BLaER1 (cell line): Measurements from ENCODE around the gene LAMC2.

Experiments
- H3K27ac ChIP-seq: shearing (Covaris generic); formaldehyde crosslinking; 2 replicates; pipeline ENCODE4 v1.8.1; 2022
- H3K27me3 ChIP-seq: shearing (Covaris generic); formaldehyde crosslinking; 2 replicates; pipeline ENCODE4 v1.8.1; 2022
- H3K36me3 ChIP-seq: shearing (Covaris generic); formaldehyde crosslinking; 2 replicates; pipeline ENCODE4 v1.8.1; 2022
- H3K4me1 ChIP-seq: shearing (Covaris generic); formaldehyde crosslinking; 2 replicates; pipeline ENCODE4 v1.8.1; 2022
- H3K4me2 ChIP-seq: shearing (Covaris generic); formaldehyde crosslinking; 2 replicates; pipeline ENCODE4 v1.8.1; 2022
- H3K4me3 ChIP-seq: shearing (Covaris generic); formaldehyde crosslinking; 2 replicates; pipeline ENCODE4 v1.8.1; 2022
- H3K9ac ChIP-seq: shearing (Covaris generic); formaldehyde crosslinking; 2 replicates; pipeline ENCODE4 v1.8.1; 2022
- H3K9me3 ChIP-seq: shearing (Covaris generic); formaldehyde crosslinking; 2 replicates; pipeline ENCODE4 v1.8.1; 2022
- H4K20me1 ChIP-seq: shearing (Covaris generic); formaldehyde crosslinking; 2 replicates; pipeline ENCODE4 v1.8.1; 2022
- Cebpa-rat ChIP-seq: shearing (Covaris generic); IDR thresholded peaks from 2 replicates; pipeline ENCODE4 v1.8.1; 2022

The LAMC2 gene

GRCh38 chr1:183291216-183291762 is 105.2 kb downstream of the LAMC2 start:
- Histone ChIP-seq H3K36me3 (no peaks in the 10 kb centered on the region), H3K9ac (no peak overlapping the region), H3K4me1 (no peaks in the 10 kb centered on the region), H3K9me3 (no peaks in the 10 kb centered on the region), H3K27me3 (no peaks in the 10 kb centered on the region), H3K4me2 (no peak overlapping the region), H3K27ac (no peak overlapping the region), H3K4me3 (no peak overlapping the region), H4K20me1 (no peaks in the 10 kb centered on the region)
- no peak for TF ChIP-seq Cebpa-rat

- no peak overlapping the region for H3K4me3 ChIP-seq
- no peaks in the 10 kb centered on the region for H3K4me1 ChIP-seq
- H3K4me2 ChIP-seq = no peak overlapping the region
- no peak overlapping the region for H3K9ac ChIP-seq
- no peaks in the 10 kb centered on the region for H3K9me3 ChIP-seq
- H3K27me3 ChIP-seq = no peaks in the 10 kb centered on the region
- no peaks in the 10 kb centered on the region for H4K20me1 ChIP-seq
- no peaks in the 10 kb centered on the region for H3K36me3 ChIP-seq
- no peak for TF ChIP-seq Cebpa-rat
- no peak overlapping the region for H3K27ac ChIP-seq
Observed at GRCh38 chr1:183291802-183292514, 105.9 kb downstream of the LAMC2 start.

GRCh38 chr1:183293241-183293640 is 107.2 kb downstream of the LAMC2 start:
- H3K36me3 ChIP-seq = no peaks in the 10 kb centered on the region
- no peak for TF ChIP-seq Cebpa-rat
- no peak overlapping the region for H3K27ac ChIP-seq
- H3K4me2 ChIP-seq = no peak overlapping the region
- no peaks in the 10 kb centered on the region for H3K27me3 ChIP-seq
- H3K9ac ChIP-seq = no peak overlapping the region
- no peaks in the 10 kb centered on the region for H4K20me1 ChIP-seq
- no peaks in the 10 kb centered on the region for H3K4me1 ChIP-seq
- H3K4me3 ChIP-seq = no peak overlapping the region
- no peaks in the 10 kb centered on the region for H3K9me3 ChIP-seq

GRCh38 chr1:183293876-183294275 is 107.8 kb downstream of the LAMC2 start:
- H3K27ac ChIP-seq = no peak overlapping the region
- no peak overlapping the region for H3K9ac ChIP-seq
- no peak for TF ChIP-seq Cebpa-rat
- H3K4me2 ChIP-seq = no peak overlapping the region
- H3K9me3 ChIP-seq = no peaks in the 10 kb centered on the region
- H3K4me1 ChIP-seq = no peaks in the 10 kb centered on the region
- H4K20me1 ChIP-seq = no peaks in the 10 kb centered on the region
- H3K36me3 ChIP-seq = no peaks in the 10 kb centered on the region
- H3K27me3 ChIP-seq = no peaks in the 10 kb centered on the region
- no peak overlapping the region for H3K4me3 ChIP-seq
